ENCODE results near the gene SSBP3. TPM values are rescaled to one million over a fixed set of nuclear protein-coding genes. Genes with fewer than 3 reads are reported as not detected.
A peak's percentile ranks its signal among the peaks of the same experiment; 100 is the strongest.

Gene SSBP3
- total RNA-seq, 1 experiment from 2014 or later = 115 TPM

DNA sequence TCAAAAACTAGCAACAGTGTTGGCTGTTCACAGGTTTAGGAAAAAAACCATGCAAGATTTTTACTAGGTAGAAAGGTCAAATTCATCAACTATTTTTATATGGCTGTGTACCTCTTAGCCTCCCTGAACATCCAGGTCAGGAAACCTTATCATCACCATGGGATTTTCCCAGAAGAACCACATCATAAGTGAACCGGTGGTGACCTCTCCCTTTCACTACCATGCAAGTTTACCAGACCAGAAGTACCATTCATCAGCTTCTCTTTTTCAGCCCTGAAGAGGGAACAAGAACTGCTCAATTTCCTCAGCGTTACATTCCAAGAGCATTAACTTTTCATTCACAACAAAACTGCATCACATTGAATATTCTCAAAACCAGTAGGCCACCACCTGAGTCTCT is 5.9 kb downstream of the SSBP3 start (continued):
- TF ChIP-seq SMAD3 (CRISPR knock-in tag; IDR thresholded peaks at IDR 0.05; ENCODE audit: borderline replicate concordance) (no peak), ZNF317 (CRISPR knock-in tag; IDR thresholded peaks at IDR 0.05; ENCODE audit: borderline replicate concordance, low read depth) (no peak), ZNF423 (CRISPR knock-in tag; IDR thresholded peaks at IDR 0.05) (no peak), ZNF121 (CRISPR knock-in tag; IDR thresholded peaks at IDR 0.05) (no peak), FOXJ3 (CRISPR knock-in tag; IDR thresholded peaks at IDR 0.05; ENCODE audit: borderline replicate concordance) (no peak), NFATC4 (CRISPR knock-in tag; IDR thresholded peaks at IDR 0.05) (no peak), SMAD4 (CRISPR knock-in tag; IDR thresholded peaks at IDR 0.05) (no peak)
- TF ChIP-seq, protein P1, sequence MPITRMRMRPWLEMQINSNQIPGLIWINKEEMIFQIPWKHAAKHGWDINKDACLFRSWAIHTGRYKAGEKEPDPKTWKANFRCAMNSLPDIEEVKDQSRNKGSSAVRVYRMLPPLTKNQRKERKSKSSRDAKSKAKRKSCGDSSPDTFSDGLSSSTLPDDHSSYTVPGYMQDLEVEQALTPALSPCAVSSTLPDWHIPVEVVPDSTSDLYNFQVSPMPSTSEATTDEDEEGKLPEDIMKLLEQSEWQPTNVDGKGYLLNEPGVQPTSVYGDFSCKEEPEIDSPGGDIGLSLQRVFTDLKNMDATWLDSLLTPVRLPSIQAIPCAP (CRISPR knock-in tag; IDR thresholded peaks at IDR 0.05) = no peak

DNA sequence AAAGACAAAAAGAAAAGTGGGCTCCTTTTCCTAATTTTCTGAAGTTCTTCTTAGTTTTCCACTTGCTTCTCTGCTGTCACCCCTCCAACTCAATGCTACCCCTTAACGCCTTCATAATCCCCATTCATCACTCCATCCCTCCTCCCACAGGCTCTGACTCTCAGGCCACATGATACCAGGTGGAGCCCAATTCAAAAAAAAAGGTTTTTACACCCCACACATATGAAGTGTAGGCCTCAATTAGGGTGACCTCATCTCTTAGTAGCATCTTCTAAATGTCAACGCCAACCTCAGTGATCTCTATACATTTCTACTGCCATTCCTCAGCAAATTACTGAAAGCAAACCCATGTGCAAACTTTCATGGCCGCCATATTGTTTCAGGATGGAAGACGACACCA is 6.4 kb downstream of the SSBP3 start:
- Mint-ChIP-seq H3K9me3 (no peaks in the 10 kb centered on the region), H3K4me3 (no peak overlapping the region), H3K27me3 (ENCODE audit: low read depth) (no peaks in the 10 kb centered on the region), H3K4me1 (peaks cover 65% of the 10 kb centered on the region), H3K36me3 (peaks cover 71% of the 10 kb centered on the region), H3K27ac (no peak overlapping the region)
- CTCF ChIA-PET = no interaction called here
- ATAC-seq (no peak), DNase-seq (ENCODE audit: low spot score) (no peak)
- POLR2A ChIA-PET = no interaction called here
- TF ChIP-seq, protein P2, sequence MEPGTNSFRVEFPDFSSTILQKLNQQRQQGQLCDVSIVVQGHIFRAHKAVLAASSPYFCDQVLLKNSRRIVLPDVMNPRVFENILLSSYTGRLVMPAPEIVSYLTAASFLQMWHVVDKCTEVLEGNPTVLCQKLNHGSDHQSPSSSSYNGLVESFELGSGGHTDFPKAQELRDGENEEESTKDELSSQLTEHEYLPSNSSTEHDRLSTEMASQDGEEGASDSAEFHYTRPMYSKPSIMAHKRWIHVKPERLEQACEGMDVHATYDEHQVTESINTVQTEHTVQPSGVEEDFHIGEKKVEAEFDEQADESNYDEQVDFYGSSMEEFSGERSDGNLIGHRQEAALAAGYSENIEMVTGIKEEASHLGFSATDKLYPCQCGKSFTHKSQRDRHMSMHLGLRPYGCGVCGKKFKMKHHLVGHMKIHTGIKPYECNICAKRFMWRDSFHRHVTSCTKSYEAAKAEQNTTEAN (CRISPR knock-in tag; IDR thresholded peaks at IDR 0.05) = no peak
- TF ChIP-seq, protein P3, sequence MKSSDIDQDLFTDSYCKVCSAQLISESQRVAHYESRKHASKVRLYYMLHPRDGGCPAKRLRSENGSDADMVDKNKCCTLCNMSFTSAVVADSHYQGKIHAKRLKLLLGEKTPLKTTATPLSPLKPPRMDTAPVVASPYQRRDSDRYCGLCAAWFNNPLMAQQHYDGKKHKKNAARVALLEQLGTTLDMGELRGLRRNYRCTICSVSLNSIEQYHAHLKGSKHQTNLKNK (CRISPR knock-in tag; IDR thresholded peaks at IDR 0.05) = no peak
- TF ChIP-seq, protein P4, sequence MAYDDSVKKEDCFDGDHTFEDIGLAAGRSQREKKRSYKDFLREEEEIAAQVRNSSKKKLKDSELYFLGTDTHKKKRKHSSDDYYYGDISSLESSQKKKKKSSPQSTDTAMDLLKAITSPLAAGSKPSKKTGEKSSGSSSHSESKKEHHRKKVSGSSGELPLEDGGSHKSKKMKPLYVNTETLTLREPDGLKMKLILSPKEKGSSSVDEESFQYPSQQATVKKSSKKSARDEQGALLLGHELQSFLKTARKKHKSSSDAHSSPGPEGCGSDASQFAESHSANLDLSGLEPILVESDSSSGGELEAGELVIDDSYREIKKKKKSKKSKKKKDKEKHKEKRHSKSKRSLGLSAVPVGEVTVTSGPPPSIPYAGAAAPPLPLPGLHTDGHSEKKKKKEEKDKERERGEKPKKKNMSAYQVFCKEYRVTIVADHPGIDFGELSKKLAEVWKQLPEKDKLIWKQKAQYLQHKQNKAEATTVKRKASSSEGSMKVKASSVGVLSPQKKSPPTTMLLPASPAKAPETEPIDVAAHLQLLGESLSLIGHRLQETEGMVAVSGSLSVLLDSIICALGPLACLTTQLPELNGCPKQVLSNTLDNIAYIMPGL (CRISPR knock-in tag; IDR thresholded peaks at IDR 0.05) = no peak
- TF ChIP-seq EMX1 (CRISPR knock-in tag; IDR thresholded peaks at IDR 0.05) = no peak

DNA sequence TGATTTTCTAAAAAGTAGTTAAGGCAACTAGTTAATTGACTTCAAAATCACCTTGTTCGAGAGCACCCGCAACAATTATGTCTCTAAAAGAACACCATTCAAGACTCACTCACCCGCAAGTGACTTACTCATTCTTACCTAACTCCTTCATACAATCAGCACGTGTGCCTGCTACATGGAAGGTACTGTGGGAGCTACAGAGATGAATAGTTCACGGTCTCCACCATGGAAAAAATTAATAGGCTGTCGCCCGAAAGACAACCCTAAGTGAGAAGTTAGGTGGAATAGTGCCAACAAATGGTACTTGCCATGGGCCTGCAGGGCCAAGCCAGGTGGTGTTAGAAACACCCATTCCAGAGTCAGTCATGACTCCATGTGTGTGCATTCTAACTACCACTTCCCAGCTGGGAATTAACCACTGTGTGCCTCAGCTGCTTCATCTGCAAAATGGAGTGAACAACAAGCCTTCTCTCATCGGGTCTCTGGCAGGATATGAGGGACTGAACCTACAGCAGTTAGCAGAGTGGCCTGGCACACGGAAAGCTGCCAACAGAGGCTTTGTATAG is 7.1 kb downstream of the SSBP3 start:
- Mint-ChIP-seq H3K4me1 (peaks cover 58% of the 10 kb centered on the region), H3K27me3 (ENCODE audit: low read depth) (no peaks in the 10 kb centered on the region), H3K4me3 (no peak overlapping the region), H3K9me3 (no peaks in the 10 kb centered on the region), H3K27ac (peak overlapping the region; percentile 34; the same call in 1 of the 2 replicates), H3K36me3 (peaks cover 71% of the 10 kb centered on the region)
- ATAC-seq (no peak), DNase-seq (ENCODE audit: low spot score) (no peak)
- ChIA-PET POLR2A (no interaction called here), CTCF (interaction anchor here (0.5 kb wide), 1 partner anchor 146 kb away, joined by 3 read pairs; no protein-coding TSS in a partner anchor)
- TF ChIP-seq TEAD4 (CRISPR knock-in tag; IDR thresholded peaks at IDR 0.05) = no peak
- no peak for TF ChIP-seq PRRX2 (CRISPR knock-in tag; IDR thresholded peaks at IDR 0.05)
- no peak for TF ChIP-seq EMX1 (CRISPR knock-in tag; IDR thresholded peaks at IDR 0.05)
- TF ChIP-seq FOXJ3 (CRISPR knock-in tag; IDR thresholded peaks at IDR 0.05; ENCODE audit: borderline replicate concordance) = no peak
- no peak for TF ChIP-seq JAZF1 (CRISPR knock-in tag; IDR thresholded peaks at IDR 0.05)
- TF ChIP-seq TEAD1 (CRISPR knock-in tag; IDR thresholded peaks at IDR 0.05) = no peak
- TF ChIP-seq RELA (CRISPR knock-in tag; IDR thresholded peaks at IDR 0.05; ENCODE audit: borderline replicate concordance) = no peak
- TF ChIP-seq, protein P5, sequence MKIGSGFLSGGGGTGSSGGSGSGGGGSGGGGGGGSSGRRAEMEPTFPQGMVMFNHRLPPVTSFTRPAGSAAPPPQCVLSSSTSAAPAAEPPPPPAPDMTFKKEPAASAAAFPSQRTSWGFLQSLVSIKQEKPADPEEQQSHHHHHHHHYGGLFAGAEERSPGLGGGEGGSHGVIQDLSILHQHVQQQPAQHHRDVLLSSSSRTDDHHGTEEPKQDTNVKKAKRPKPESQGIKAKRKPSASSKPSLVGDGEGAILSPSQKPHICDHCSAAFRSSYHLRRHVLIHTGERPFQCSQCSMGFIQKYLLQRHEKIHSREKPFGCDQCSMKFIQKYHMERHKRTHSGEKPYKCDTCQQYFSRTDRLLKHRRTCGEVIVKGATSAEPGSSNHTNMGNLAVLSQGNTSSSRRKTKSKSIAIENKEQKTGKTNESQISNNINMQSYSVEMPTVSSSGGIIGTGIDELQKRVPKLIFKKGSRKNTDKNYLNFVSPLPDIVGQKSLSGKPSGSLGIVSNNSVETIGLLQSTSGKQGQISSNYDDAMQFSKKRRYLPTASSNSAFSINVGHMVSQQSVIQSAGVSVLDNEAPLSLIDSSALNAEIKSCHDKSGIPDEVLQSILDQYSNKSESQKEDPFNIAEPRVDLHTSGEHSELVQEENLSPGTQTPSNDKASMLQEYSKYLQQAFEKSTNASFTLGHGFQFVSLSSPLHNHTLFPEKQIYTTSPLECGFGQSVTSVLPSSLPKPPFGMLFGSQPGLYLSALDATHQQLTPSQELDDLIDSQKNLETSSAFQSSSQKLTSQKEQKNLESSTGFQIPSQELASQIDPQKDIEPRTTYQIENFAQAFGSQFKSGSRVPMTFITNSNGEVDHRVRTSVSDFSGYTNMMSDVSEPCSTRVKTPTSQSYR (CRISPR knock-in tag; IDR thresholded peaks at IDR 0.05) = no peak
- no peak for TF ChIP-seq SMAD3 (CRISPR knock-in tag; IDR thresholded peaks at IDR 0.05; ENCODE audit: borderline replicate concordance)
- TF ChIP-seq, protein P6, sequence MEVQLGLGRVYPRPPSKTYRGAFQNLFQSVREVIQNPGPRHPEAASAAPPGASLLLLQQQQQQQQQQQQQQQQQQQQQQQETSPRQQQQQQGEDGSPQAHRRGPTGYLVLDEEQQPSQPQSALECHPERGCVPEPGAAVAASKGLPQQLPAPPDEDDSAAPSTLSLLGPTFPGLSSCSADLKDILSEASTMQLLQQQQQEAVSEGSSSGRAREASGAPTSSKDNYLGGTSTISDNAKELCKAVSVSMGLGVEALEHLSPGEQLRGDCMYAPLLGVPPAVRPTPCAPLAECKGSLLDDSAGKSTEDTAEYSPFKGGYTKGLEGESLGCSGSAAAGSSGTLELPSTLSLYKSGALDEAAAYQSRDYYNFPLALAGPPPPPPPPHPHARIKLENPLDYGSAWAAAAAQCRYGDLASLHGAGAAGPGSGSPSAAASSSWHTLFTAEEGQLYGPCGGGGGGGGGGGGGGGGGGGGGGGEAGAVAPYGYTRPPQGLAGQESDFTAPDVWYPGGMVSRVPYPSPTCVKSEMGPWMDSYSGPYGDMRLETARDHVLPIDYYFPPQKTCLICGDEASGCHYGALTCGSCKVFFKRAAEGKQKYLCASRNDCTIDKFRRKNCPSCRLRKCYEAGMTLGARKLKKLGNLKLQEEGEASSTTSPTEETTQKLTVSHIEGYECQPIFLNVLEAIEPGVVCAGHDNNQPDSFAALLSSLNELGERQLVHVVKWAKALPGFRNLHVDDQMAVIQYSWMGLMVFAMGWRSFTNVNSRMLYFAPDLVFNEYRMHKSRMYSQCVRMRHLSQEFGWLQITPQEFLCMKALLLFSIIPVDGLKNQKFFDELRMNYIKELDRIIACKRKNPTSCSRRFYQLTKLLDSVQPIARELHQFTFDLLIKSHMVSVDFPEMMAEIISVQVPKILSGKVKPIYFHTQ (CRISPR knock-in tag; IDR thresholded peaks at IDR 0.05) = no peak

All from WTC11 (cell line).